HG03280 (cell line): ENCODE data around the gene EXOC3L4.
"Not testable (repeated sequence)": the region's sequence is repeated elsewhere in the genome, so short reads cannot be mapped to it uniquely, and the experiment has no call there.

Experiments
- ATAC-seq: cut with Tn5 transposase; IDR thresholded peaks from one replicate; pipeline ENCODE4 v1.9.1; 2021; ENCODE audit warnings: mild to moderate bottlenecking, moderate library complexity; ENCODE audit not compliant: unreplicated experiment

The EXOC3L4 gene

DNA sequence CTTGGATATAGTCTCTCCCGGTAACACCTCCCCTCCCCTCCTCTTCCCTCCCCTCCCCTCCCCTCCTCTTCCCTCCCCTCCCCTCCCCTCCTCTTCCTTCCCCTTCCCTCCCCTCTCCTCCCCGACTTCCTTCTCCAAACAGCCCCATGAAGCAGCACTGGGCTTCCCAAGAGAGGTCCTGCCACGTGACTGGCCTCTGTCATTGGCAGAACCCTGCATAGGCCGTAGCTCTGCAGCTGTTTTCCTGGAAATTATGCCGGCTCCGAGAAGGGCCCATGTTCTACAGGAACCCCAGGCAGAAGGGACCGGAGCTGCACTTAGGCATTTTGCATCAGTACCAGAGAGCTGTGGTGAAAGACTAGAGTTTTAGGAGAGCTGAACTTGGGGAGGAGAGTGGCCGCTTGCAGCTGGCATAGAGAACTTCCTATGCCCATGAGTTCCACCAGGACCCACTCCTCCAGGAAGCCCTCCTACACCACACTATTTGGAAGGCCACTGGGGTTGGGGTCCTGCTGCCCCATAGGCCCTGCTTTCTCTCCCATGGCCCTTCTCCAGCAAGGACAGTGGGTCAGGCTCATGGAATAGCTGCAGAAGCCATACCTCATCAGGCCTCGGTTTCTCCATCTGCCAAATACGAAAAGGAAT, 23.6 kb downstream of the EXOC3L4 start:
- no peak for ATAC-seq

DNA sequence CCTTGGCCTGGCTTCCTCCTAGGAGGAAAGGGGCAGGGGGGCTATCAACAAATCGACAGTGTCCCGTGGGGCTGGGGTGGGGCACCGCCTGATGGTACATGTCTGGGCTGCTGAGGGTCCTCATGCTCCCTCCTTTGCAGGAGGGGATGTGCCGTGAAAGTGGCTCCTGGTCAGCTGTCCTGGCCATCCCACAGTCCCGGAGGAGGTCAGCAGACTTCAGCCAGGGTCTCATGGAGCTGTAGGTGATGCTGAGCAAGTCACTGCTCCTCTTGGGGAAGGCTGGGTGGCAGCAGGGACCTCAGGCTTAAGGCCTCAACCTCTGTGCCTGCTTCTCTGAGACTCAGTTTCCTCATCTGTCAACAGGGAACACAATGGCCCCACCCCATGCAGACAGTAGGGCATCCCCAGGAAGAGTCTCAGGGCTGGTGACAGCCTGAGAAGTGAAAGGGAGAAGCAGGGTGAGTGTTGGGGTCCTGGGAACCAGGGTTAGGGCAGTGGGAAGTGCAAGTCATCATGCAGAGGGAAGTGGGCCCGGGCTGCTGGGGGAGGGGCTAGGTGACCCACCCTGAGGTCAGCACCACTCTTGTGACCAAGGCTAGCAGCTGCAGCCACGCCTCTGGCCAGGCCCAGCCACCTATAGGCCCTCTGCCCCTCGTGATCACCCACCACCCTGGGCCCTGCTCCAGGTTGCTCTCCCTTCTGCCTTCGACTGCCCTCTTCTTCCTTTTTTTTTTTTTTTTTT, 24.3 kb downstream of the EXOC3L4 start:
- no peak for ATAC-seq

DNA sequence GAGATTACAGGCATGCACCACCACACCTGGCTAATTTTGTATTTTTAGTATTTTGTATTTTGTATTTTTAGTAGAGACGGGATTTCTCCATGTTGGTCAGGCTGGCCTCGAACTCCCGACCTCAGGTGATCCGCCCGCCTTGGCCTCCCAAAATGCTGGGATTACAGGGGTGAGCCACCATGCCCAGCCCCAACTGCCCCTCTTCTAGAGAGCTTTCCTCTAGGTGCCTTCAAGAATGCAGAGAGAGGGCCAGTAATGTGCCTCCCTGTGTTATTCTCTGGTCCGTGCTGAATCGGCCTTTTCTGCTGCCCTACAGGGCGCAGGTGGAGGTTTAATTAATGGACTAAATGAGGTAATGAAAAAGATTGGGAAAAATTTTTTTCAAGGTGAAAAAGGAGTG, 25.0 kb downstream of the EXOC3L4 start:
- ATAC-seq: not testable (repeated sequence)

DNA sequence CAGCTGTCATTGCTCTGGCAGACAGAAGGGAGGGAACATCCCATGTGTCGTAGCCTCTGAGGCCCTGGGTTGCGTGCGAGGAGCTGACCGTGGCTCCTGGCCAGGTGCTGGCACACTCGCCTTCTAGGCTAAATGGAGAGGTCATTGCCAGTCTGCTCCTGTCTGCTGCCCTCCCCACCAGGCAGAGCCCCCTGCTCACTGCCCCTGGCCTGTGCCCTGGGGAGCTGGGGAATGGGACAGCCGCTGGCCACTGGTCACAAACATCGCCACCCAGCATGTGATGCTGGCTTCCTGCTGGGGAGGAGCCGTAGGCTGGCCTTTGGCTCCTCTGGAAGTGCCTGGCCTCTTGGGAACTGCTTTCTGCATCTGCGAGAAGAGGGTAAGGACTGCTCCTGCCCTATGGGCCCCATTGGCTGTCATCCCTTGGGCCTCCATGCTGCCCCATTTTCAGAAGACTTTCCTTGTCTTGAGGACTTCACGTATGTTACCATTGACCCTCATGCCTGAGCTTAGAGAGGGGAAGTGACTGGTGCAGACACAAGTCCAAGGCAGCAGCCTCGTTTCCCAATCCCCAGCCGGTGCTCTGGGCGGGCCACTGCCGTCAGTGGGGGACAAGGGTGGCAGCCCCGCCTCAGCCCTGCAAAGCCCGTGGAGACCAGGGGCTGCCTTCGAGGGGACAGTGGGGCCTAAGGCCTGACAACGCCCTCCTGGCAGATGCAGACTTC, 26.8 kb downstream of the EXOC3L4 start:
- no peak for ATAC-seq

DNA sequence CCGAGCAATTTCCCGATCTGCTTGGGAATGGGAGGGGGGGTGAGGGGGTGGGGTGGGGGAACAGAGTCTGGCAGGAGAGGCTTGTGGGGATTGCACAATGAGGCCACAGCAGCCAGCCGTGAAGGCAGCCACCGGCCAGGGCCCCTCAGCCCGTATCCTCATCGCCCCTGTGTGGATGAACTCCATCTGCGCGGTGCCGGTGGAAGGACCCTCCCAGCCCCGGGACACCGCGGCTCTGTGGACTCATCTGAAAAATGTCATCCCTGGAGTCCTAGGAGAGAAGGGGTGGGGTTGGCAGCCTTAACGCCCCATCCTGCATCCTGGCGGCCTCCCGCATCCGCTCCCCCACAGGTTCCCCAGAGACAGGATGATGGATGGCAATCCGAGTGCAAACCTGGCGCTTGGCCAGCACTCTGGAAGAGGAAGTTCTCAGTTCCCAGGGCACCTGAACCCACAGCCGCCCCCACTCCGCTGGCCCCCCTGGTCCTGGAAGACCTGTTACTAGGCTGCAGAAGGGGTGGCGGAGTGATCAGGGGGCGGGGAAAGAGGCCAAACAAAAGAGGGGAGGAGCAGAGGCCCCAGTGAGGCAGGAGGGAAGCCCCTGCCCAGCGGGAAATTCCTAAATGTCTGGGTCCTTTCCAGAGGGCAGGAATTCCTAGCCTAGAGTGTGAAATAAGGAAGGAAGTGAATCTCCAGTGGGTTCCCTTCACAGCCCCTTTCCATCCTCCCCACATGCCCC, 27.5 kb downstream of the EXOC3L4 start:
- no peak for ATAC-seq

DNA sequence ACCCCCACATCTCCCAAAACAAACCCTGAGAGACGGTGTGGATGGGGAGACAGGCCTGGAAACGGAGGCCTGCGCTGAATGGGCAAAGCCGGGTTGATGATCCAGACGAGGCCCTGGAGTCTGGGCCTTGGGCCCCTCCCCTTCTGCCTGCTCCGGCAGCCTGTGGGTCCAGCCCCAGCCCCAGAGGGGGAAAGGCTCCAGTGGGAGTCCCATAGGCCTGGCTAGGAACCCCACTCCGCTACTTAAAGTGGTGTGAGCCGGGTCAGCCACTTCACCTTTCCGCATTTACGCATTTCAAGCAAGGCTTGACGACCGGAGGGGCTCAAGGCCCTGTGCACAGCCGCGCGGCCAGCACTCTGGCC, 28.0 kb downstream of the EXOC3L4 start:
- no peak for ATAC-seq

DNA sequence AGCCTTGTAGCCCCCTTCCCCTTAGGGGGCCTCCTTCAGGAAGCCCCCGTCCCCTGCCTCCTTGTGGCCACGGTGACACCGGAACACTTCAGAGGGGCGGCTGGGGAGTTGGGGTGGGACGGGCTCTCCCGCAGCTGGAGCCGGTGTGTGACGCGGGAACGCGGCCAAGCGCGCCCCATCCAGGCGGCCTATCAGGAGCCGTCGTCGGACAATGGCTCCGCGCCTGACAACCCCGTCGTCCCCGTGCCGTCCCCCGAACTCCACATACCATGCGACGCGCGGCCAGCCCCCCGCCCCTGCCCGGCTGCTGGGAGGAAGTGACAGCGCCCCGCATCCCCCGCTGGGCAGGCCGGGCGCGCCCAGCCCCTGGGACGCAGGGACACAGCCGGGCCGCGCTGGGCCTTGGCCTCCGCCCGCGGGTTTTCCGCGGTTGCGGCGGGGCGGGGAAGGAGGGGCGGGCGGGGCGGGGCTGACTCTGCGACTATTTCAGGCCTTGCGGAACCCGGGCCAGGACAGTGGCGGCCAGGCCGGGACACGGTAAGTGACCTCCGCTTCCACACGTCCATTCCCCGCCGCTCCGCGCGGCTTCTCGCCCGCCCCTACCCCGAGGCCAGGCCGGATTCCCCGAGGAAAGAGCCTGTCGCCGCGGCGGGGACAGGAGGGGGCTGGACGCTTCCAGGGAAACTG, 28.6 kb downstream of the EXOC3L4 start, which contains the start of gene TNFAIP2:
TNFAIP2 (plus strand) TSS at position 515 of the 687 bp plus-strand sequence. CDS start 2,997 bp downstream, outside the sequence.
- ATAC-seq: no peak

DNA sequence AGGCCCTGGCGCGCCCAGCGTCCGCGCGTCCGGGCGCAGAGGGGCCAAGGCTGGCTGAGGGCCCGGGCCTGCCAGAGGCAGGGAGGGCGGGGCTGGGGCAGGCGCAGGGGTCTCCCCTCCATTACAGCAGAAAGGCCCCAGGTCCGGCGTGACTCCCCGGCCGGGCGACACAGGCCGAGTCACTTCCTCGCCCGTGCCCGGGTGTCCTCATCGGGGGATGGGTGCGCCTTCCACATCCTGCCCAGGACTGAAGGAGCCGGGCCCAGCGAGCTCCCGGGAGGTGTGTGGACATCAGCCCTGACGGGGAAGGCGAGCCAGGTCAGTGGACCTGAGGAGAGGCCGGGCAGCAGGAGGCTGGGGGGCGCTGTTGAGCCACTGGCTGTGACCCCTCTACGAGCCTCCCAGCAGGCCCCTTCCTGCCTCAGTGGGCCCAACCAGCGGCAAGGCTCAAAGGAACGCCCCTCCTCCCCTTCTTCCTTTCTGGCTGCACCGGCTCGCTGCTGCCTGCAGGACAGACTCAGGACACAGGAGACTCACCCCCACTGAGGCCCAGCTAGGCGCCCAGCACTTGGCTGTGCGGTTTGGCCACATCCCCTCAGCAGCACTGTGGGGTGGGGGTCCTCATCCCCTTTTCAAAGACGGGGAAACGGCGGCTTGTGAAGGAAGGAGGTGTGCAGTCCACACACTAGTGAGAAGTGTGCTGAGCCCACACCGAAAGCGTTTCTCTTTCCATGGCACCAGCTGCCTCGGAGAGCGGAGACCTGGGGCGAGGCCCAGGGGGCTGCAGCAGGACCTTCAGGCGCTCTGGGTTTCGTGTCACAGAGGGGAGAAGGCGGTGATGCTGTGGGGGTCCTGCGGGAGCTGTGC, 29.3 kb downstream of the EXOC3L4 start:
- no peak for ATAC-seq

DNA sequence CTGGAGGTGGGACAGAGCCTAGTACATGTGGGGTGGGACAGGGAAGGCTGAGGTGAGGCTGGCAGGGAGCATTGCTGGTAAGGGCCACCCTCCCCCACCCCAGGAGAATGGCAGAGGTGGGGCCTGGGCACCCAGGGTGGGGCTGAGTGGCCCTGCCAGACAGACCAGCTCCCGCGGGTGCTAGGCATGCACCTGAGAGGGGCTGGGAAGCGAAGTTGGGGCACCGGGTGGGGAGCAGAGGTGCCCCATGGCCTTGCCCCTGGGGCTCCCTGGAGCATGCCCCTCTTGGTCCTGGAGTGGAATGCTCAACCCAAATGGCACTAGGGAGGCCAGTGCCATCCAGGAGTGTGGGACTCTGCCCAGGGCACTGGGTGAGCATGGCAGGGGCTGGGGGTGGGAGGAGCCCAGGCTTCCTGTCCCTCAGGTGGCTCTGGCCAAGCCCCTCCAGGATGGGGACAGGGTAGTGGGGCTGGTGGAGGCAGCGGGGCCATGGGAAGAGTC, 30.0 kb downstream of the EXOC3L4 start:
- ATAC-seq: no peak

DNA sequence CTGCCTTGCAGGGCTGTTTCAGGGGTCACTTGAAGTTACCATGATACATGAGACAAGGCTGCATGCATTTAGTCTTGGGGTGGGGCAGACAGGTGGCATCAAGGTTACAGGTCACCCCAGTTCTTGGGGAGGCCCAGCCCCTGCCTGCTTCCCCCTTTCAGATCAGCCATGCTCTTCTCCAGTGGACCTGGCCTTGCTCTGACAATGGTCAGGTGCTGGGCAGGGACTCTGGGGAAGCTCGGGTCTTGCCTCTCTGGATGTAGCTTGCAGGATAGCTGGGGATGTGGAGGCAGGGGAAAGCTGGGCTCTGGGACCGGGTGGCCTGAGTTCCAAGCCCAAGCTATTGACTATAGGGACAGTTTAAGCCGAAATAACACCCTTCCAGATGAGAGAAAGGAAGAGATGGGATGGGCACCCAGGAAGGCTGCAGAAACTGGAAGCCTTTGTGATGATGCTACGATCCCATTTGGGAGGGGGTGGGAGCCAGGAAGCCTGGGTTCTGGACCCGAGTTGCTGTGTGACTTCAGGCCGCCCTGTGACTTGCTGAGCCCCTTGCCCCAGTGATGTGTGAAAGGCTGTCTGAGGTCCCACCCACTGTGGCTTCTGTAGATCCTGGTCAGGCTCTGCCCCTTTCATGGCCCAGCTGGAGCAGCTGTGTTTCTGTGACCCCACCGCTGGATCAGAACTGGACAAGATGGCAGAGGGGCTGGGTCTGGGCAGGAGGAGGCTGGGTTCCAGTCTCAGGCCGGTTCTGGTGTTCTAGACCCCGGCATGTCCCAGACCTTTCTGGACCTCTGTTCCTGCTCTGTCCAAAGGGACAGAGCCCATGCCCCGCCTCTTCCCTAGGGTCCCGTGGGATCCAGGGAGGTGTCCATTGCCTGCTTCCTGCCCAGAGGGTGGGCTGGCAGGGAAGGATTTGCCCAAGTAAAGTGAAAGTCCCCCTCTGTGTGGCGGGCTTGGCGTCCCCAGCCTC, 30.9 kb downstream of the EXOC3L4 start:
- no peak for ATAC-seq

DNA sequence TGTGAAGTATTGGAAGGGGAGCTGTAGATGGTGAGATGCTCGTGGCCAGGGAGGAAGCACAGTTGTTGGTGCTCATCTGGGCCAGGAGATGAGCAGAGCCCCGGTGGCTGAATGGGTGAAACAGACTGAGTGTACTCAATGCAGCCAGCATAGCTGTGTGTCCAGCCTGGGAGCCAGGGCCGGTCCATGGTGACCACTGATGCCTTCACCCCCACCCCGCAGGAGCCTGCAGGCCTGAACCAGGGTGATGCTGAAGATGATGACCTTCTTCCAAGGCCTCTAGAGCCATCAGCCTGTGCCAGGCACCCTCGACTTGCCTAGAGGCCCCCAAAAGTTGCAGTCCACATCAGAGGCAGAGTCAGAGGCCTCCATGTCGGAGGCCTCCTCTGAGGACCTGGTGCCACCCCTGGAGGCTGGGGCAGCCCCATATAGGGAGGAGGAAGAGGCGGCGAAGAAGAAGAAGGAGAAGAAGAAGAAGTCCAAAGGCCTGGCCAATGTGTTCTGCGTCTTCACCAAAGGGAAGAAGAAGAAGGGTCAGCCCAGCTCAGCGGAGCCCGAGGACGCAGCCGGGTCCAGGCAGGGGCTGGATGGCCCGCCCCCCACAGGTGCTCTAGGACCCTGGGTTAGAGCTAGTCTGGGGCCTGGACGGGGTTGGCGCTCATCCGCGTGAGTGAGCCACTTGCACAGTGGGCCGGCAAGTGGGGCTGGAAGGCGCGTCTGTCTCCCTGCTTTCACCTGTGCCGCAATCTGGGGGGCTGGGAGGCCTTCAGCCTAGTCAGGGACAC, 31.8 kb downstream of the EXOC3L4 start:
- ATAC-seq: no peak

DNA sequence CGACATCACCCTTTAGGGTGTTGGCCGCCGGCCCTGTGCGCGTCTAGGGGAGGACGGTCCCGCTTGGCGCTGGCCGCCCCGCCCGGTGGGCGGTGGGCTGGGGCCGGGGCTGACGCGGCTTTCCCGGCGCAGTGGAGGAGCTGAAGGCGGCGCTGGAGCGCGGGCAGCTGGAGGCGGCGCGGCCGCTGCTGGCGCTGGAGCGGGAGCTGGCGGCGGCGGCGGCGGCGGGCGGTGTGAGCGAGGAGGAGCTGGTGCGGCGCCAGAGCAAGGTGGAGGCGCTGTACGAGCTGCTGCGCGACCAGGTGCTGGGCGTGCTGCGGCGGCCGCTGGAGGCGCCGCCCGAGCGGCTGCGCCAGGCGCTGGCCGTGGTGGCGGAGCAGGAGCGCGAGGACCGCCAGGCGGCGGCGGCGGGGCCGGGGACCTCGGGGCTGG, 32.4 kb downstream of the EXOC3L4 start:
- no peak for ATAC-seq

DNA sequence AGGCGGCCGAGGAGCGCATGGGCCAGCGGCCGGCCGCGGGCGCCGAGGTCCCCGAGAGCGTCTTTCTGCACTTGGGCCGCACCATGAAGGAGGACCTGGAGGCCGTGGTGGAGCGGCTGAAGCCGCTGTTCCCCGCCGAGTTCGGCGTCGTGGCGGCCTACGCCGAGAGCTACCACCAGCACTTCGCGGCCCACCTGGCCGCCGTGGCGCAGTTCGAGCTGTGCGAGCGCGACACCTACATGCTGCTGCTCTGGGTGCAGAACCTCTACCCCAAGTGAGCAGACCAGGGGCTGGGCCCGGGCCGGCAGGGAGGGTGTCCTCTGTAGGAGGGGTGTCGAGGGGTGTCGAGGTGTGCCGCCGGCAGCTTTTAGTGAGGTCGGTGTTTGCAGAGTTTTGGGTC, 32.8 kb downstream of the EXOC3L4 start:
- ATAC-seq: no peak

DNA sequence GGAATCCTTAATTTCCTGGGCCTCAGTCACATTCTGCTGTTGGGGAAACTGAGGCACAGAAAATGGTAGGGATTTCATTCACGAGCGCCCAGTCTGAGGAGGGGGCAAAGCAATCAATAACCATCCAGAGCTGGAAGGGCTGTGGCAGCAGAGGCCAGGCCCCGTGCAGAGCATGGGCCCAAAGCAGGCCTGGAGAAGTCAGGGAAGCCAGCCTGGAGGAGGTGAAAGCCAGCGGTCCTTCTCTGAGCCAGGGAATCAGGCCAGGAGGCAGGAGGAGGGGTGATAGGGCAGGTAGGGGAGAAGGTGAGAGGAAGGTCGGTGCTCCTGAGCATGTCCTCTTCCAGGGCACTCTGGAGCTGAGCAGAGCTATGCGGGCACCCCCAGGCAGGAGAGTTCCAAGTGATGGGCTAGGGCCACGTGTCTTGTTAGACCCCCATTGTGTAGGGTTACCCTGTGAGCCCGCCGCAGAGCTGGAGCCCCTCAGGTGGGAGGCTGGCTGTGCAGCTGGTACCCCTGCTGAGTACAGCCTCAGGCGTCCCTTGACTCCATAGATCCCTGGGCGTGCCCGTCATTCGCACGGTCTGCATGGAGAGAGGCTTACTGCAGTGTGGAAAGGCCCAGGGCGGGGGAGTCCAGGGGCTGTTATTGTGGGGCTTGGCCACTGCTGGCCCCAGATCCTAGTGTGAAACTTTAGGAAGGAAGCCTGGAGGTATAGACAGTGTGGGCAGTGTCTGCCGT, 33.5 kb downstream of the EXOC3L4 start:
- no peak for ATAC-seq

DNA sequence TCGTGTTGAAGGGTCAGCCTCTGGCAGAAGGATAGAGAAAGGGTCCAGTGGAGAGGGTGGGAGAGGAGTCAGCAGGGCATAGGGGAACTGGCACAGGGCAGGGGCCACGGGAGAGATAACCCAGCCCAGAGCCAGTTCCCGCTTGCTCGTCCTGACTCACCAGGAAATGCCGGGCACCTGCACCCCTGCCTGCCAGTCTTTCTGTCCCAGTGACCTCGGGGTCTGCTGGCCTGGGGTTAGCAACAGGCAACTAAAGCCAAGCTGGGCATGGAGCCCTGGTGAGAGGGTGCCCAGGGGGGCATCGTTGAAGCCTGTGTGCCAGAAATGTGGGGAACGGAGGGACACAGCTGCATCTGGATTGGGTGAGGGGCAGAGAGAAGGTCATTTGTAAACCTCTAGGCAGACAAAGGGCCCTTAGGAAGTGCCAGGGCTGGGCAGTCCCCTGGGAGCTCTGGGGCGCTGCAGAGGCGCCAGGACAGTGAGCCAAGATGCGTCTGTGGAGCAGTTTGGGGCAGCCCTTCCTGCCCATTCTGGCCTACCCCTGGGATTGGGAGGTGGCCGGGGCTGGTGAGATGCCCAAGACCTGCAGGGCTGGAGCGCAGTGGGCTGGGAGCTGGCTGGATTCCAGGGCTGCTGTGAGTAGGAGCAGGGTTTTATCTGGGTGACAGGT, 34.2 kb downstream of the EXOC3L4 start:
- no peak for ATAC-seq

DNA sequence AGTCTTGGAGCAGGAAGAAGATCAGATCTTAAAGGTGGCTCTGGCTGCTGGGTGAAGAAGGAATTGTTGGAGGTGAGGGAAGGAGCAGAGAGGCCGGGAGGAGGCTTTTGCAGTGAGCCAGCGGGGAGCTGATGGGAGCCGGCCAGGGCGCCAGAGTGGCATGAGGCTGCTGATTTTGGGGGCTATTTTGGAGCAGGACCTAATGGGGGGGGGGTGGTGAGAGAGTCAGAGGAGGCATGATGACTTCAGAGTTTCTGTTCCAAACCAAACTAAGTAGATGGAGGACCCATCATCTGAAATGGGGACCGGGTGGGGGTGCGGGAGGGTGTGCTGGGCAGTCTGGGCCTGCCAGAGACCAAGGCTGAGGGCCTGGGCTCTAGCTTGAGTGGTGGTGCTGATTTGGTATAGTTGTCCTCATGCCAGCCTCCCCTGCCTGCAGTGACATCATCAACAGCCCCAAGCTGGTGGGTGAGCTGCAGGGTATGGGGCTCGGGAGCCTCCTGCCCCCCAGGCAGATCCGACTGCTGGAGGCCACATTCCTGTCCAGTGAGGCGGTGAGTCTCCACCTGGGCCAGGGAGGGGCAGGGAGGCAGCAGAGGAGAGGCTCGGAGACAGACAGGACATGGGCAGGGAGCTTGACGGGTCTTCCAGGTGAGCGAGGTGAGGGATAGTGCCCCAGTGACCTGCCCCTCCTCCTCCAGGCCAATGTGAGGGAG, 34.9 kb downstream of the EXOC3L4 start:
- no peak for ATAC-seq
